Measurements from ENCODE around the gene MGLL.

- TF ChIP-seq TCF7L2 (IDR thresholded peaks at IDR 0.05; ENCODE audit: low read depth, low read length) (no peak), NONO (IDR thresholded peaks at IDR 0.05; ENCODE audit: low read depth in 2 of 2, low read length in 1 of 2) (no peak)
Observed at GRCh38 chr3:127794972-127795371, 27.3 kb downstream of the MGLL start.
